Esophagus squamous epithelium (tissue), 5 donors: ENCODE results near the gene GOLPH3L. TPM values are rescaled to one million over a fixed set of nuclear protein-coding genes. Genes with fewer than 3 reads are reported as not detected.
A peak's percentile ranks its signal among the peaks of the same experiment; 100 is the strongest.

ENCODE experiments used
- DNase-seq: peaks from one replicate; lab custom pipeline; 2025; lab: John Stamatoyannopoulos, UW
- H3K27ac ChIP-seq, 4 donors: fragments of 200-600 bp; sonication (generic); one replicate each; pipeline ENCODE4 v1.5.1; 2016 to 2019; ENCODE audit warnings: mild to moderate bottlenecking in 1 of 4
- H3K27me3 ChIP-seq, 4 donors: fragments of 200-600 bp; sonication (generic); 1 replicate in 3 of 4; 2 replicates in 1 of 4; pipeline versions ENCODE4 v1.5.1 to v1.6.0; 2017 to 2021; ENCODE audit warnings: antibody characterized with exemption in 1 of 4
- H3K36me3 ChIP-seq, 3 donors: fragments of 200-600 bp; sonication (generic); one replicate each; pipeline ENCODE4 v1.5.1; 2016 to 2019
- H3K4me1 ChIP-seq, 3 donors: fragments of 200-600 bp; sonication (generic); one replicate each; pipeline ENCODE4 v1.5.1; 2017 to 2019
- H3K4me3 ChIP-seq, 4 donors: fragments of 200-600 bp; sonication (generic); 1 replicate in 3 of 4; 2 replicates in 1 of 4; pipeline ENCODE4 v1.5.1; 2016 to 2019; ENCODE audit warnings: mild to moderate bottlenecking in 2 of 4, moderate library complexity in 1 of 4
- H3K9me3 ChIP-seq, 3 donors: fragments of 200-600 bp; sonication (generic); one replicate each; pipeline ENCODE4 v1.5.1; 2016 to 2019
- POLR2A ChIP-seq, 4 donors: fragments of 450-650 bp; IDR thresholded peaks; one replicate each; pipeline ENCODE4 v1.6.1; 2017; ENCODE audit warnings: antibody characterized with exemption in 4 of 4, mild to moderate bottlenecking in 4 of 4, moderate library complexity in 3 of 4
- WGBS, 2 donors: methylation state at CpG; one replicate each; pipeline ENCODE4 v1.1.5; 2018; 5-methylcytosine and 5-hydroxymethylcytosine counted together
- intact Hi-C: fragments of 100-400 bp; cut with DNase I; formaldehyde crosslinking; loops from one replicate; pipeline ENCODE4 v1.15.0; 2022
- total RNA-seq, 4 donors: library from RNA; depleted of rRNA; stranded (reverse); fragments of >200 nt; gene quantifications; one replicate each; pipeline ENCODE4 v1.1.0, GENCODE V29; 2016
- TF ChIP-seq, protein P1 (sequence below), 6 experiments: fragments of 450-650 bp in 4 of 6; fragments of 200-600 bp in 2 of 6; sonication (generic) in 2 of 6; IDR thresholded peaks; one replicate each; pipeline ENCODE4 v1.5.1; 2016 to 2019; ENCODE audit warnings: antibody characterized with exemption in 6 of 6, mild to moderate bottlenecking in 4 of 6, moderate library complexity in 4 of 6
- donor health status: DM: yes; HTN: yes; CAD: no.

GOLPH3L gene
- total RNA-seq, 4 donors from 2014 or later, result 26.1 to 38.6 (median 31.8) TPM

DNA sequence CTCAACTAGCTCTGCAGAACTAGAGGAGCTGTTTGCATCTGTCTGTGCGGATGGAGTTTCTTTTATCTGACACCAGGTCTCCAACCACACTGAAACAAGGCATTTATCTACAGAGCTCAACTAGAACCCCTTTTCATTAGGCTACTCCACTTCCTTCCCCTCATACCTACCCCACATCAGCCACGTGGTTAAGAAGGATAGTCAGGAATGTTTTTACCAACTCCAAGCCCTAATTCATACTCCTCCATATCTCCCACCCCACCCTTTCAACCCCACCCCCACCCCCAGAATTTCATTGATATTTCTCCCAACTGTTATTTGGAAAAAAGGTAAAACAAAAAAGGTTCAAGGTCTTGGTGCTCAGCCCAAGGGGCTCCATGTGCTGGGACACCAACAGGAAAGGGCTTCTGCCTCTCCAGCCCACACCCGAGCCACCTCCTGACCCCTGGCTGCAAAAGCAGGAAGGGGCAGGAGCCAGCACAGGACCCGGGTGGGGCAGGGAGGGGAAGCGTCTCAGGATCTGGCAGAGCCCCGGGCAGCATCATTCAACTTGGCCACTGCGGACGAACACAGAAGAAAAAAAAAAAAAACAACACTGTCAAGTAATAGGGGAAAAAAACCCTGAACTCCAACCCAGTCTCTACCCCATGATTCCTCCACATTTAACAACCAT lies 74.5 kb downstream of the GOLPH3L start:
- no peak overlapping the region for H3K4me3 ChIP-seq
- intact Hi-C loops, result loop anchor here (5.0 kb wide), 1 partner anchor 60 kb away; no protein-coding TSS in a partner anchor
- peaks cover 5 to 93% (median 5%) of the 10 kb centered on the region in 3 donors for H3K36me3 ChIP-seq
- no peaks in the 10 kb centered on the region for H3K27me3 ChIP-seq
- TF ChIP-seq, protein P1, sequence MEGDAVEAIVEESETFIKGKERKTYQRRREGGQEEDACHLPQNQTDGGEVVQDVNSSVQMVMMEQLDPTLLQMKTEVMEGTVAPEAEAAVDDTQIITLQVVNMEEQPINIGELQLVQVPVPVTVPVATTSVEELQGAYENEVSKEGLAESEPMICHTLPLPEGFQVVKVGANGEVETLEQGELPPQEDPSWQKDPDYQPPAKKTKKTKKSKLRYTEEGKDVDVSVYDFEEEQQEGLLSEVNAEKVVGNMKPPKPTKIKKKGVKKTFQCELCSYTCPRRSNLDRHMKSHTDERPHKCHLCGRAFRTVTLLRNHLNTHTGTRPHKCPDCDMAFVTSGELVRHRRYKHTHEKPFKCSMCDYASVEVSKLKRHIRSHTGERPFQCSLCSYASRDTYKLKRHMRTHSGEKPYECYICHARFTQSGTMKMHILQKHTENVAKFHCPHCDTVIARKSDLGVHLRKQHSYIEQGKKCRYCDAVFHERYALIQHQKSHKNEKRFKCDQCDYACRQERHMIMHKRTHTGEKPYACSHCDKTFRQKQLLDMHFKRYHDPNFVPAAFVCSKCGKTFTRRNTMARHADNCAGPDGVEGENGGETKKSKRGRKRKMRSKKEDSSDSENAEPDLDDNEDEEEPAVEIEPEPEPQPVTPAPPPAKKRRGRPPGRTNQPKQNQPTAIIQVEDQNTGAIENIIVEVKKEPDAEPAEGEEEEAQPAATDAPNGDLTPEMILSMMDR (IDR thresholded peaks at IDR 0.05), result peak in 1 of 6 experiments; percentile 30
- no peak for TF ChIP-seq POLR2A (IDR thresholded peaks at IDR 0.05)
- no peak for DNase-seq
- peaks cover 40 to 88% (median 74%) of the 10 kb centered on the region in 3 donors for H3K4me1 ChIP-seq
- no peaks in the 10 kb centered on the region for H3K9me3 ChIP-seq
- peak overlapping the region; percentile 50 to 100 (median 84) for H3K27ac ChIP-seq
- WGBS, 2 donors, result 19 to 22% methylated on average over 5 to 8 of the region's 8 CpGs

DNA sequence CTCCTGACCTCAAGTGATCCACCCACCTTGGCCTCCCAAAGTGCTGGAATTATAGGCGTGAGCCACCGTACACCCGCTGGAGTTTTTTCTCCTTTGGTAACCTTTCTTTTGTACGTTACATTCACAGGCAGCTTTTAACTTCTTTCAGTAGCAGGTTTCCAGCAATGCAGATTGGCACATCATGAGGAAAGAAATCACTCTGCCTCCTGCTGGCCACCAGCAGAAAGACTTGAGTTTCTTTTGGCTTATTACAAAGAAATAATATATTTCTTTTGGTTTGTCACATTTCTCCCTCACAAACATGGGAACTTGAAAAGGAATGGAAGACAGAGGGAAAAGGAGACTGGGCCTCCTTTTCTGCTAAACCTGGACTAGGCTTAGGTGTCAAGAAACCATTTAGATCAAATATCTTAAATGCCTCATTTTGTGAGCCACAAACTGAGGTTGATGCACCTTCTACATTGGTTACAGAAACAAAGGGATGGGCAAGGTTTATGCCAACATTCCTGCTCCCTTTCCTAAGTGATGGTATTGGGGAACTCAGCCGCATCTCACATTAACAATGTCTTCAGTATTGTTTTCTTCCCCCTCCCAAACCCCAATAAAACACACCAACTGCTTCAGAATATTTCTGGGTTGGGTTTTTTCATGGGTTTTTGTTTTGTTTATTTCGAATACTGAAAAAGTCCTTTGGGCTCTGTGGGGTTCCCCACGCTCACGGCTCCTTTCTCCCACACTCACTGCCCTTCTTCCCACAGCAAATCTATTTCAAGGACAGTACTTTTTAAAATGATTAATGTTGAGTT lies 75.3 kb downstream of the GOLPH3L start:
- no peaks in the 10 kb centered on the region for H3K27me3 ChIP-seq
- H3K36me3 ChIP-seq, result peaks cover 5 to 93% (median 5%) of the 10 kb centered on the region in 3 donors
- peaks cover 40 to 80% (median 67%) of the 10 kb centered on the region in 3 donors for H3K4me1 ChIP-seq
- 45 to 50% methylated on average over 8 of the region's 8 CpGs for WGBS, 2 donors
- no peak overlapping the region for H3K4me3 ChIP-seq
- TF ChIP-seq, protein P1 (IDR thresholded peaks at IDR 0.05), result peak; percentile 60 to 77 (median 70)
- TF ChIP-seq POLR2A (IDR thresholded peaks at IDR 0.05), result no peak
- DNase-seq, result no peak
- H3K27ac ChIP-seq, result peak overlapping the region; percentile 50 to 100 (median 84)
- no peaks in the 10 kb centered on the region for H3K9me3 ChIP-seq
- intact Hi-C loops, result loop anchor here (5.0 kb wide), 1 partner anchor 59 kb away; no protein-coding TSS in a partner anchor

DNA sequence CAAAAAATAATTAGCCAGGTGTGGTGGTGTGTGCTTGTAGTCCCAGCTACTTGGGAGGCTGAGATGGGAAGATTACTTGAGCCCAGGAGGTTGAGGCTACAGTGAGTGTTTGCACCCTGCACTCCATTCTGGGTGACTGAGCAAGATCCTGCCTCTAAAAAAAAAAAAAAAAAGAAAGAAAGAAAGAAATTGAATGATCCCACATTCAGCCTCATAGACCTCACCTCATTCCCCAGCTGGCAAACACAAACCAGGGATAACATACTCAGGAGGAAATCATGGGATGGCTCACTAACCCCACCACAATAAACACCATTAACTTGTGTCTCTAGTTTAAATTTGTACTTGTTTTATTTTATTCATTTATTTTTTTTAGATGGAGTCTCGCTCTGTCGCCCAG lies 76.0 kb downstream of the GOLPH3L start:
- intact Hi-C loops, result loop anchor here (5.0 kb wide), 1 partner anchor 59 kb away; no protein-coding TSS in a partner anchor
- TF ChIP-seq, protein P1 (IDR thresholded peaks at IDR 0.05), result no peak
- no peak for DNase-seq
- no peaks in the 10 kb centered on the region for H3K9me3 ChIP-seq
- WGBS, 2 donors, result 92 to 95% methylated on average over 2 of the region's 2 CpGs
- H3K36me3 ChIP-seq, result peaks cover 5 to 93% (median 5%) of the 10 kb centered on the region in 3 donors
- H3K4me3 ChIP-seq, result no peak overlapping the region
- peaks cover 40 to 77% (median 63%) of the 10 kb centered on the region in 3 donors for H3K4me1 ChIP-seq
- H3K27me3 ChIP-seq, result no peaks in the 10 kb centered on the region
- peak overlapping the region; percentile 70 to 100 (median 86) for H3K27ac ChIP-seq

DNA sequence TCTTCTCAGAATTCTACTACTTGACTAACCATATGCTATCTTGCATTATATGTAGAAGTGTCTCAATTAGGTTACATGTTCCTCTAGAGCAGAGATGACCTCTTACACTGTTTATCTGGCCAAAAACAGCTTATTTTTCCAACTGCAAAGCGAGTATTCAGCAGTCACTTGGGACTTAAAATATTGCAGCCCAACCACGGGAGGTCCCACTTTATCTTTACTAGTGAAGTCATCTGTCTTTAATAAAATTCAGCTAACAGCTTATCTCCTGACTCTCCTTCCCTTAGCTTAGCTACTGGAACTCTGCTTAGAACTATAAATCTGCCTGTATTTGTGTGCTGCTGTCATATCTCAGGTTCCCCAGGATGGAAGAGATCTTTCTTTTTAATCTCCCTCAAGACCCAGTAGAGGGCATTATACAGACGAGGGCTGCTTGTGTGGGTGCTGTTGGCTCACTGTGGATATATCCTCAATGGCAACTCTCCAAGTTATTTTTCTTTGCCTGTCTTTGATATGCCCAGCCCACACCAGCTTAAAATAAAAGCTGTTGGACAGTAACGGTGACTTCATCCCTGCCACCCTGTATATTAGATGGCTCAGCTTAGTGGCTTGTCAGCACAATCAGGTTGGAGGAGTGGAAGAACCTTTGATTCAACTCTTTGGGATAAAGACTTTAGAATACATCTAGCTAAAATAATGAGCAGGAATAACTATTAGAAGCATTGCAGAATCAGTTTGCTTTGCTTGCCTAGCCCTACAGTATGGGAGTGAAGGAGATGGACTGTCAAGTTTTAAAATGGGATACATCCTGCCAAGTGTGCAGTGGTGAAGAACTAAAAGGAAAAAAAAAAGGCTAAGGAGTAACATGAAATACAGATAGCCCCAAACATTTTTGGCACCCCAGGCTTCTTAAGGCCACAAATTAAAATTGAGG lies 77.1 kb downstream of the GOLPH3L start:
- Histone ChIP-seq H3K4me3 (no peak overlapping the region), H3K9me3 (no peaks in the 10 kb centered on the region), H3K36me3 (peaks cover 4 to 90% (median 5%) of the 10 kb centered on the region in 3 donors), H3K27ac (peak overlapping the region; percentile 70 to 100 (median 86)), H3K27me3 (no peaks in the 10 kb centered on the region), H3K4me1 (peaks cover 40 to 77% (median 59%) of the 10 kb centered on the region in 3 donors)
- TF ChIP-seq POLR2A (IDR thresholded peaks at IDR 0.05), result no peak
- TF ChIP-seq, protein P1 (IDR thresholded peaks at IDR 0.05), result peak in 4 of 6 experiments; percentile 23 to 49 (median 38)
- WGBS, 2 donors, result 17 to 25% methylated on average over 4 of the region's 4 CpGs
- DNase-seq, result no peak
- intact Hi-C loops, result loop anchor here (5.0 kb wide), 1 partner anchor 58 kb away; no protein-coding TSS in a partner anchor
